Mucosa of descending colon (tissue), 3 donors: Measurements from ENCODE around the gene CPEB2. TPM values are rescaled to one million over a fixed set of nuclear protein-coding genes. Genes with fewer than 3 reads are reported as not detected.

Experiments used
- ATAC-seq: fragments of 200-7000 bp; cut with Tn5 transposase; one replicate; pipeline ENCODE4 v1.9.1; 2020; ENCODE audit warnings: mild to moderate bottlenecking, moderate library complexity
- DNase-seq, 3 donors: peaks; one replicate each; pipeline ENCODE4 v3.0.0-alpha.2; 2020
- H3K36me3 ChIP-seq: fragments of 200-600 bp; one replicate; pipeline ENCODE4 v1.8.0; 2021; ENCODE audit warnings: low read depth, mild to moderate bottlenecking
- H3K4me1 ChIP-seq: fragments of 200-600 bp; one replicate; pipeline ENCODE4 v1.8.0; 2021; ENCODE audit warnings: low read depth, mild to moderate bottlenecking
- H3K4me3 ChIP-seq: fragments of 200-600 bp; one replicate; pipeline ENCODE4 v1.8.0; 2021; ENCODE audit warnings: mild to moderate bottlenecking
- H3K9me3 ChIP-seq: fragments of 200-600 bp; one replicate; pipeline ENCODE4 v1.8.0; 2021; ENCODE audit warnings: mild to moderate bottlenecking
- CTCF ChIP-seq: fragments of 200-600 bp; IDR thresholded peaks from one replicate; pipeline ENCODE4 v1.8.0; 2022; ENCODE audit warnings: antibody characterized with exemption, mild to moderate bottlenecking
- intact Hi-C, 2 donors: fragments of 100-400 bp; cut with DNase I in 1 of 2; cut with micrococcal nuclease in 1 of 2; formaldehyde crosslinking; loops; one replicate each; pipeline versions ENCODE4 v1.11.0 to v1.11.1; 2022; cut with DNase I, micrococcal nuclease
- total RNA-seq, 3 donors: library from RNA; stranded (reverse); fragmentation: NEBNext Ultra II Directional in 2 of 3; extraction: Animal tissue kit (Norgen Biotek cat#: 25700) in 2 of 3; gene quantifications; one replicate each; pipeline versions ENCODE4 v1.2.1 to v1.2.4, GENCODE V29; 2021 to 2023
- donor health status: DM: no; HTN: no; CAD: no; lungs with moderate emphysema.
- donor health status: DM: no; HTN: no; CAD: no.
- donor health status: DM: no; HTN: yes; CAD: no.

Gene CPEB2
- total RNA-seq, 3 donors from 2014 or later: 25.5 to 47.9 (median 29.7) TPM

DNA sequence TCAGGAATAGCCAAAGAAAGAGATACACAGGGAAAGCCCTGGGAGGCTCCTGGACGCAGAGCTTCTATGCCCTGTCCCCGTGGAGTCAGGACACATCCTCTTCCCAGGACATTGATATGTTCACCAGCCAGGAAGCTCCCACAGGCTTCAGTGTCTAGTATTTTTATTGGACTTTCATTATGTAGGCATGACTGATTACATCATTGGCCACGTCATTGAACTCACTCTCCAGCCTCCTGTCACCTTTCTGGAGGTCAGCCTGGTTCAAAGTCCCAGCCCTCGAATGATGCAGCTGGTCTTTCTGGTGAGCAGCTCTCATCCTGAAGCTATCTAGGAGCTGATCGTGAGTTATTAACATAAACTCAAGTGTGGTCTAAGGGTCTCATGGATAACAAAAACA is 104.1 kb downstream of the CPEB2 start:
- ATAC-seq: peak; percentile 72
- Histone ChIP-seq H3K9me3 (no peaks in the 10 kb centered on the region), H3K4me1 (no peaks in the 10 kb centered on the region), H3K36me3 (no peaks in the 10 kb centered on the region), H3K4me3 (no peak overlapping the region)
- intact Hi-C loops: no loop called here
- TF ChIP-seq CTCF: no peak
- peak in 1 of 3 donors; percentile 10 for DNase-seq

DNA sequence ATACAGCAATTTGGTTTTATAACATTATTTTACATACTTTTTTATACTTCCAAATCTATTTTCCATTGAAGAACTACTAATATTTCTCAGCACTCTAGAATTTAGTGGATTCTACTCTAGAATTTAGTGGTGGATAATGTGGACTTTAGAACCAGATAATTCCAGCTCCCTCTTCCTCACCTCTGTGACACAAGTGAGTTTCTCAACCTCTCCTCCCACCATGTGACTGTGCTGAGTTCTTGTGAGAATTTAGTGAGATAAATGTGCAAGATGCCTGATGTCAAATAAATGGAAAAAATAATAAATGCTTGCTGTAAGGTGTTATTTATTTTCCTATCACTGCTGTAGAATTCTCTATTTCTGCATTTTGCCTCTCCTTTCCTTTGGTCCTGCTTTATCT is 107.3 kb downstream of the CPEB2 start:
- no peak for ATAC-seq
- no peak for DNase-seq
- no peak for TF ChIP-seq CTCF
- Histone ChIP-seq H3K9me3 (no peaks in the 10 kb centered on the region), H3K36me3 (no peaks in the 10 kb centered on the region), H3K4me1 (no peaks in the 10 kb centered on the region), H3K4me3 (no peak overlapping the region)
- intact Hi-C loops: no loop called here

DNA sequence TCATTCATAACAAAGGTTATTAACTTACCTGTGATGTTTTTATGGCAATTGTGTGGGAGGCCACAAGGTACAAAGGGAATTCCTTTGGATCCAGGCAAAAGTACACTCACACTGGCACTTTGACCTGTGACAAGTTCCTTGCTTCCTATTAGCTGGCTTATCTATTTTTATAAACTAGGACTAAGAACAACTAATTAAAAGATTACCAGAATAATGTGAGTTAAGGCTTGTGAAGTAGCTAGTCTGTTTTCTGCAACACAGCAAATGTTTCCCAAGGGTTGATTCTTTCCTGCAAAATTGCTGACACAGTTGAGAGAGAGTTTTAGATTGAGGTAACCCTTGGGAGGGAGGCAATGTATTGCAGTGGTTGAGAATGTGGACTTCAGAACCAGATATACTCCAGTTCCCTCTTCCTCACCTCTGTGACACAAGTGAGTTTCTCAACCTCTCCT is 107.9 kb downstream of the CPEB2 start:
- intact Hi-C loops: no loop called here
- Histone ChIP-seq H3K9me3 (no peaks in the 10 kb centered on the region), H3K4me3 (no peak overlapping the region), H3K36me3 (no peaks in the 10 kb centered on the region), H3K4me1 (no peaks in the 10 kb centered on the region)
- ATAC-seq: peak; percentile 91
- no peak for TF ChIP-seq CTCF
- peak in 1 of 3 donors; percentile 51 for DNase-seq

GRCh38 chr4:15116509-15117079 is 114.3 kb downstream of the CPEB2 start:
- DNase-seq (no peak), ATAC-seq (no peak)
- no peaks in the 10 kb centered on the region for H3K36me3 ChIP-seq
- intact Hi-C loops: no loop called here
- TF ChIP-seq CTCF: no peak
- H3K4me1 ChIP-seq: no peaks in the 10 kb centered on the region
- H3K4me3 ChIP-seq: no peak overlapping the region
- H3K9me3 ChIP-seq: peaks cover 2% of the 10 kb centered on the region

GRCh38 chr4:15117270-15117946 is 115.1 kb downstream of the CPEB2 start:
- H3K4me1 ChIP-seq: no peaks in the 10 kb centered on the region
- H3K36me3 ChIP-seq: no peaks in the 10 kb centered on the region
- intact Hi-C loops: no loop called here
- no peak for TF ChIP-seq CTCF
- H3K4me3 ChIP-seq: no peak overlapping the region
- ATAC-seq (no peak), DNase-seq (no peak)
- H3K9me3 ChIP-seq: peaks cover 2% of the 10 kb centered on the region
